Muscle of leg (tissue), 11 donors: ENCODE results near the gene ENTR1. TPM values are rescaled to one million over a fixed set of nuclear protein-coding genes. Genes with fewer than 3 reads are reported as not detected.

Source experiments
- DNase-seq: peaks from one replicate; pipeline ENCODE4 v3.0.0; 2013
- H3K27ac ChIP-seq: one replicate; pipeline ENCODE4 v1.5.1; 2013; ENCODE audit warnings: mild to moderate bottlenecking, low read length, control low read depth
- H3K27me3 ChIP-seq: one replicate; pipeline ENCODE4 v1.6.1; 2013; ENCODE audit warnings: low read length; ENCODE audit not compliant: control insufficient read depth, insufficient read depth
- H3K36me3 ChIP-seq: one replicate; pipeline ENCODE4 v1.6.1; 2013; ENCODE audit warnings: low read length; ENCODE audit not compliant: control insufficient read depth, insufficient read depth
- H3K4me1 ChIP-seq: one replicate; pipeline ENCODE4 v1.6.1; 2013; ENCODE audit warnings: low read length; ENCODE audit not compliant: control insufficient read depth, insufficient read depth
- H3K4me3 ChIP-seq: one replicate; pipeline ENCODE4 v1.5.1; 2013; ENCODE audit warnings: low read length, control low read depth
- H3K9me3 ChIP-seq: replicated peaks from 2 replicates; pipeline ENCODE4 v1.6.1; 2013; ENCODE audit warnings: low read depth, low read length; ENCODE audit not compliant: control insufficient read depth
- WGBS: methylation state at CpG from one replicate; pipeline ENCODE4 v1.1.5; 2013; ENCODE audit warnings: missing lambda C conversion rate; ENCODE audit not compliant: insufficient coverage; 5-methylcytosine and 5-hydroxymethylcytosine counted together
- polyA plus RNA-seq, 8 donors: library from polyadenylated mRNA; unstranded; fragments of 120-200 nt; gene quantifications; one replicate each; pipeline versions ENCODE4 v1.2.1 to v1.2.3, GENCODE V29; 2013; ENCODE audit warnings: inconsistent platforms in 1 of 8, low replicate concordance in 1 of 8; ENCODE audit not compliant: insufficient read length in 8 of 8, insufficient read depth in 1 of 8
- total RNA-seq: library from RNA; stranded (reverse); fragments of 120-200 nt; gene quantifications from one replicate; pipeline ENCODE4 v1.2.4, GENCODE V29; 2013

The ENTR1 gene
- total and polyA plus RNA-seq, 9 donors = 20.9 to 35.0 (median 32.2) TPM

- Histone ChIP-seq H3K27me3 (no peaks in the 10 kb centered on the region), H3K36me3 (no peaks in the 10 kb centered on the region), H3K4me1 (peaks cover 19% of the 10 kb centered on the region), H3K4me3 (no peak overlapping the region), H3K9me3 (no peaks in the 10 kb centered on the region), H3K27ac (no peak overlapping the region)
- WGBS = 89% methylated on average over 54 of the region's 54 CpGs
- no peak for DNase-seq
These were observed 39.5 kb downstream of the ENTR1 start for GRCh38 chr9:136370687-136371532.

GRCh38 chr9:136370037-136370436, 40.4 kb downstream of the ENTR1 start:
- H3K4me1 ChIP-seq = peaks cover 27% of the 10 kb centered on the region
- H3K4me3 ChIP-seq = no peak overlapping the region
- no peak for DNase-seq
- no peak overlapping the region for H3K27ac ChIP-seq
- H3K27me3 ChIP-seq = peaks cover 1% of the 10 kb centered on the region
- no peaks in the 10 kb centered on the region for H3K9me3 ChIP-seq
- no peaks in the 10 kb centered on the region for H3K36me3 ChIP-seq
- WGBS = 88% methylated on average over 17 of the region's 19 CpGs

DNA sequence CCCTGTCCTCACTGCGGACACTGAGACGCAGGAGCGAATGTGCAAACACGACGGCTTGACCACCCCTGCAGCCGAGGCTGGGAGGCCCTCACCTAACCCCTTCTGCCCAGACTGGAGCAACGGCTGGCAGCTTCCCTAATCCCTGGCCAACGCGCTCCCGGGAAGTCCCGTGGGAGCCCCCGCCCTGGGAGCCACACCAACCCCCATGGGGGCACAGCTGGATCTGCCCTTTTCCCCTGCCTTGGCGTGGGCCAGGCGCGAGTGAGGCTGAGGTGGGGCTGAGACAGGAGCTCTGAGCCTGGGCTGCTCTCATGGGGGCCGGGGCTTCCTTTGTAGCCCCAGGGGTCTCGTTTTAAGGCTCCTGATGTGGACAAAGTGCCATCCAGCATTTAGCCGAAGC, 42.2 kb downstream of the ENTR1 start:
- Histone ChIP-seq H3K27ac (no peak overlapping the region), H3K4me3 (no peak overlapping the region), H3K27me3 (peaks cover 9% of the 10 kb centered on the region), H3K4me1 (peaks cover 33% of the 10 kb centered on the region), H3K9me3 (no peaks in the 10 kb centered on the region), H3K36me3 (no peaks in the 10 kb centered on the region)
- DNase-seq = no peak
- WGBS = 63% methylated on average over 17 of the region's 18 CpGs

DNA sequence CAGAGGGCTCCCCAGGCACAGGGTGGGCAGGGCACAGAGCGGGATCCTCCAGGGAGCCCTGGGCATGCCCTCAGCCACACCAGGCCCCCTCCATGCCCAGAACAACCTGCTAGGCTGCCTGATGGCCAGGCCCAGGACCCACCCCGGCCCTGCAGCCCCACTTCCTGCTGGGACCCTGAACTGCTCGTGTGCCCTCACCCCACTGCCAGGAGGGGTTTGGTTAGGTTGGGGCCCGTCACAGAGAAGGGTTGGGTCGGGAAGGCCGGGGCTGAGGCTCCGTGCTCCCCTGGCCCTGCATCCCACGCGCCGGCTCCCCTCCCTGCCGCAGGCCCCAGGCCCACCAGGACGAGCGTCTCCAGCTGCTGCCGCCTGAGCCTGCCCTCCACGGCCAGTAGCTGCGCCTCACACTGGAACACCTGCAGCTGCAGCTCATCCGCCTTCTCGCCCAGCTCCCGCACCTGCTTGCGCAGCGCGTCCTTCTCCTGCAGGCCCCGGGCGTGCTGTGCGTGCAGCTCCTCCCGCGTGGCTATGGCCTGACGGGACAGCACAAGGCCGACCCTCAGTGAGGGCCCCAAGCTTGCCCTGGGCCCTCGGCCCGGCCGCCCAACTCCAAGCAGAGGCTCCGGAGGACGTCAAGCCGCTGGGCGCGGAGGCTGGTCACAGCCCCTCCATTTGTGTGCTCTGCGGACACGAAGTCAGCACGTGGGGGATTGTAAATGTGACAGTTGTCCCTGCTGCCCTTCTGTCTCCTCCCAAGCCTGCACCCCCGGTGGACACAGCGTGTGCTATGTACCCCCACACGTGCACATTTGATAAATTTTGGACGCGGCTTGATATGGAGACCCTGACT, 42.9 kb downstream of the ENTR1 start:
- 69% methylated on average over 44 of the region's 45 CpGs for WGBS
- Histone ChIP-seq H3K4me3 (no peak overlapping the region), H3K36me3 (no peaks in the 10 kb centered on the region), H3K9me3 (no peaks in the 10 kb centered on the region), H3K4me1 (peaks cover 31% of the 10 kb centered on the region), H3K27me3 (peaks cover 9% of the 10 kb centered on the region), H3K27ac (no peak overlapping the region)
- no peak for DNase-seq

DNA sequence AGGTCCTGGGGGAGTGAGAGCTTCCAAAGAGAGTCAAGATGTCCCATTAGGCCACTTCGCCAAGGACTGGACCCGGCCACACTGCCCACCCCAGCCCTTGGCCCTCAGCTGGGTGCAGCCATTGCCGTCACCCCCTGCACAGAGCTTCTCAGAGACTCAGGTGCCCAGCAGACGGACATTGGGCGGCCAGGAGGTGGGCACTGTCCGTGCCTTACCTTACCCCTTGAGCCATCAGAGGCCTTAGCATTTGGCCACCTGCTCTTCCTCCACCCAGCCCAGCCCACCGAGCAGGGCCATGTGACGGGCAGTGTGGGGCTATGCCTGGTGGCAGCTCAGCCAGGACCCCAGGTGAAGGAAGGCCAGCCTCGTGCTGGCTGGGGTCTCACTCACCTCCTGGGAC, 43.6 kb downstream of the ENTR1 start:
- H3K4me3 ChIP-seq = no peak overlapping the region
- peaks cover 32% of the 10 kb centered on the region for H3K4me1 ChIP-seq
- no peaks in the 10 kb centered on the region for H3K36me3 ChIP-seq
- peaks cover 9% of the 10 kb centered on the region for H3K27me3 ChIP-seq
- DNase-seq = no peak
- no peak overlapping the region for H3K27ac ChIP-seq
- H3K9me3 ChIP-seq = no peaks in the 10 kb centered on the region
- 85% methylated on average over 7 of the region's 9 CpGs for WGBS

DNA sequence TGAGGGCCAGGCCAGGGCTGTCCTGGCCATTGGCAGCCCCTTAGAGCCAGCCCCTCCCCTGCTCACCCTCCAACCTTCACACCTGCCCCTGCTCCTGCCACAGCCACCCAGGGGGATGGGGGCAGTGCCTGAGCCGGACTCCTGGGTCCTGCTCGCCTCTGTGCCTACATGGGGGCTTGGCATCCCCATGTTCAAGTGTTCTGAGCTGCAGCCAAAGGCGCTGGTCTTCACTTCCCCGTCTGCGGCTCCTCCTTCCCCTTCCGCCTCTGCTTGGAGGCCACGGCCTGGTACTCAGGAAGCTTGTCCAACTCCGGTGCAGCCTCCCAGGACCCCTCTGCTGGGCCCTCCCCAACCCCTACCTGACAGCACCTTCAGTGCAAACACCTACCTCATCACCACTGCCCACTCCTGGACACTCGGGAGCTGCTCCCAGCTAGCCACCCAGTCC, 44.6 kb downstream of the ENTR1 start:
- Histone ChIP-seq H3K4me1 (peaks cover 42% of the 10 kb centered on the region), H3K36me3 (peaks cover 4% of the 10 kb centered on the region), H3K4me3 (no peak overlapping the region), H3K9me3 (no peaks in the 10 kb centered on the region), H3K27ac (no peak overlapping the region), H3K27me3 (peaks cover 9% of the 10 kb centered on the region)
- DNase-seq = peak; percentile 29
- WGBS = 64% methylated on average over 9 of the region's 9 CpGs

GRCh38 chr9:136364942-136365774, 45.3 kb downstream of the ENTR1 start:
- Histone ChIP-seq H3K4me3 (no peak overlapping the region), H3K27me3 (peaks cover 9% of the 10 kb centered on the region), H3K36me3 (peaks cover 6% of the 10 kb centered on the region), H3K4me1 (peaks cover 49% of the 10 kb centered on the region), H3K9me3 (no peaks in the 10 kb centered on the region), H3K27ac (no peak overlapping the region)
- WGBS = 69% methylated on average over 27 of the region's 31 CpGs
- no peak for DNase-seq

DNA sequence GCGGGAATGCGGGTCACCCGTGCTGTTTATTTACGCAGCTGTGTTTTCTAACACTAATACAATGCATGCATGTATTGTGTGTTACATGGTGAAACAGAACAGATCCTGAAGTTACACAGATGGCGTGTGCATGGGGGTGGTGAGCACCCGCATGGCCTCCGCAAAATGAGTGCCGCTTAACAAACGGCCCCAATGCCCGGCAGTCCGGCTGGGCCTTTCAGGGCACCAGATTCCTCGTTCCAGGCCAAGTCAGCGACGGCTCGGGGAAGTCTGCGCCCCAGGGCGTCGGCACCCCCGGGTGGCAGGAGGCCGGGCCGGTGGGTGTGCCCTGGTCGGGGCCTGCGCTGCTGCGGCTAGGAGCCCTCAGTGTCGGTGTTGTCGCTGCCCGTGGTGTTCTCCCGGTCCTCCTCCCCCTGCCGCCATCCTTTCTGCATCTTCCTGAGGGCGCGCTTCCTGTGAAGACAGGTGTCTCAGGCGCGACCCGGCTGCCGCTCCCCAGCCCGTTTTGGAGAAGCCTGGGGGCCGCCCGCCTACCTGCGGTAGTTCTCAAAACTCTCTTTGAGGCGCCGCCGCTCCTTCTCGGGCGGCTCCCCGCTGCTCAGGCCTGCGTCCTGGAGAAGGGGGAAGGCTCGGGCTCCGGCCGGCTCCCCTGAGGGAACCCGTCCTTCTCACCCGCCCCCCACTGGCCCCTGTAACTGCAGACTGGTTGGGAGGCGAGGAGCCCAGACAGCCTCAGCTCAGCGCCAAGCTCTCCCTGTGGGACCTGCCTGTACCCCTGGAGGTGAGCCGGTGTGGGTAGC, 46.3 kb downstream of the ENTR1 start:
- no peak overlapping the region for H3K27ac ChIP-seq
- peaks cover 52% of the 10 kb centered on the region for H3K4me1 ChIP-seq

More for the DNA sequence above, 46.3 kb downstream of the ENTR1 start:
- no peaks in the 10 kb centered on the region for H3K9me3 ChIP-seq
- peak; percentile 24 for DNase-seq
- H3K36me3 ChIP-seq = peaks cover 8% of the 10 kb centered on the region
- 22% methylated on average over 48 of the region's 54 CpGs for WGBS
- H3K4me3 ChIP-seq = no peak overlapping the region
- peaks cover 9% of the 10 kb centered on the region for H3K27me3 ChIP-seq
